SKM-1 (cell line): ENCODE results near the gene TSC22D1.
"Not testable (repeated sequence)": the region's sequence is repeated elsewhere in the genome, so short reads cannot be mapped to it uniquely, and the experiment has no call there.

Experiments
- DNase-seq: peaks from one replicate; lab custom pipeline; 2025; ENCODE audit not compliant: unreplicated experiment; lab: John Stamatoyannopoulos, UW

Gene TSC22D1

DNA sequence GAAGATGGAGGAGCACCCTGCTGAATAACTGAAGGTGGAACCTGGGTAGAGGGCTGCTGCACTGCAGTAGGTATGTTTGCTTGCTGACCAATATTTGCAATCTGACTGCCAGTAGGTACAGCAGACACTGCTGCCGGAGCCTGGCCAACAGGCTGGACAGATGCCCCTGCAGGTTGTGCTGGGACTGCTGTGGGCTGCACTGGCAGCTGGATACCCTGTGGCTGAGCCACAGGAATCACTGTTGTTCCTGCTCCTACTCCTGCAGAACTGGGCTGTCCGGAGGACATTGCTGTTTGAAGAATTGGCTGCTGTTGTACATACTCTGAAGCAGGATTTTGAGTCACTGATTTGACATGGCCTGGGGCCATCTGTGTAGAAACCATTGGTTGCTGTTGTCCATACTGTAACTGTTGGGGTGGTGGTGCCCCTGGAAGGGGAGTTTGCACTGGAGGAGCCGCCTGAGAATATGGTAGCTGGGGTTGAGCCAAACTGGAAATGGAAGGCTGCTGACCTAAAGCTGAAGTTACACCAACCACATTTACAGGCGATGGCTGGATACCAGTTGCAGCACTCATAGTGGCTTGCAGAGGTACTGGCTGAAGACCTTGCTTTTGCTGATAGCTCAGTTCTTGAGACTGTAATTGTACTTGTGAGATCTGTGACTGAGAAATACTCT is 2.2 kb downstream of the TSC22D1 start:
- DNase-seq: no peak

GRCh38 chr13:44573071-44573470 is 3.1 kb downstream of the TSC22D1 start:
- no peak for DNase-seq

DNA sequence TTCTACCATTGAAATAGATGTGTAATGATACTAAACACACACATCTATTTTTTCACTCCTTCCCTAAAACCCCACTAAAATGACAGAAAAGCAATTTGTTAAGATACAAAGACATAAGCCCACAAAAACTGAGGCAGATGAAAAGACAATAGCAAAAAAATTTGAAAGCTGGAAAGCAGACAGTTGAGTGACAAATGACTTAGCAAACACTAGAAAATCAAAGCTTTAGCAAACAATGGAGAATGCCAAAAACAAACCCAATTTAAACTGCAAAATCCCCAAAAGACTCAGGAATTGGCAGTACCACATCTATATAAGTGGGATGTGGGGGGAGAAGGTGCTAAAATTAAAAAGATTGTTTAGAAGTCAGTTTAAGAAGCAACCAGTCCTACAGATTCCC is 9.5 kb downstream of the TSC22D1 start:
- DNase-seq: no peak

DNA sequence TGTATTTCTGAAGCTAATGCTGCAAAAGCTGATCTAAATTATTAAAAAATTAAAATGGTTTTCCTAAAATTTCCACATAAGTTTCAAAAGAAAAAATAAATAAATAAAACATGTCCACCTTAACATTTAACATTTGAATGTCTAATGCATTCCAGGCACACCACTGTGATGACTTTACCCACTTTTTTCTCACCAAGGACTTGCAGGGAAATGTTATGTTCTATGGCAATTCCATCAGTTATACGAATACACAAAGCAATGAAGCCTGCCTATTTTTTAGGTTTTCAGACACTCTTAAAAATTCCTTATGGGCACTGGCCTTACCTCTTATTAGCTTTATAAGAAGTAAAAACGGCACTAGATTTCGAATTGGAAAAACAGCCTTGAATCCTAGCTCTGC is 10.2 kb downstream of the TSC22D1 start:
- no peak for DNase-seq

GRCh38 chr13:44564936-44565335 is 11.2 kb downstream of the TSC22D1 start:
- no peak for DNase-seq

DNA sequence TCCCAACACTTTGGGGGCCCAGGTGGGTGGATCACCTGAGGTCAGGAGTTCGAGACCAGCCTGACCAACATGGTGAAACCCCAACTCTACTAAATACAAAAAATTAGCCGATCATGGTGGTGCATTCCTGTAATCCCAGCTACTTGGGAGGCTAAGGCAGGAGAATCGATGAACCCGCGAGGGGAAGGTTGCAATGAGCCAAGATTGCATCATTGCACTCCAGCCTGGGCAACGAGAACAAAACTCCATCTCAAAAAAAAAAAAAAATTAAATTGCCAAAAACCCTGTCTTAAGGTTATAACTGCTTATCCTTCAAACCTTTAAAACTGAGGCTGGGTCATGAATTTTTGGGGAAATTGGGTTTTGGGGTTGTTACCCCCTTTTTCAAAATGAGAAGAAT is 13.3 kb downstream of the TSC22D1 start:
- not testable (repeated sequence) for DNase-seq

DNA sequence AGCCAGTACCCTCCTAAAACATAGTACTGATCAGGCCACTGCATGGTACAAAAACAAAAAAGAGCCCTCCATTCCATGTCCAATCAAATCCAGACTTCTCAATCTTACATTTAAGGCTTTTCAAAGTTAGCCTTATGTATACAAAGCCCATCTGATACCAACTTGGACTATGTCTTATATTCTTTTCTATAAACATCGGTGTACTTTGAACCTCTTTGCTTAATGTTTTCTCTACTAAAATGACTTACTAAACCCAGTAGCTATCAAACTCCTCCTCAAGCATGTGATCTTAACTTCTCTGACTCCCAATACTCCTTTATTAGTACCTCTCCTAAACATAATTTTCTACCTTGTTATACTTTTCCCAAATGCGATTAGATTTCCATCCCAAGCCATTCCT is 14.8 kb downstream of the TSC22D1 start:
- DNase-seq: no peak

GRCh38 chr13:44557986-44558385 is 18.1 kb downstream of the TSC22D1 start:
- no peak for DNase-seq

DNA sequence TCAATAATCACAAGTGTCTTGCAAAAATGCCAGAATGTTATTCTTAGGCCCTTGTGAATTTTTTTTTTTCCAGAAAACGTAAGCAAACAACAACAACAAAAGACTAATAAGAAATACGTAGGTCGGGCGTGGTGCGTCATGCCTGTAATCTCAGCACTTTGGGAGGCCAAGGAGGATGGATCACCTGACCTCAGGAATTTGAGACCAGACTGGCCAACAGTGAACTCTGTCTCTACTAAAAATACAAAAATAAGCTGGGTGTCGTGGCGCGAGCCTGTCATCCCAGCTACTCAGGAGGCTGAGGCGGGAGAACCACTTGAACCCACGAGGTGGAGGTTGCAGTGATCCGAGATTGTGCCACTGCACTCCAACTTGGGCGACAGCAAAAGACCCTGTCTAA is 20.9 kb downstream of the TSC22D1 start:
- DNase-seq: no peak

DNA sequence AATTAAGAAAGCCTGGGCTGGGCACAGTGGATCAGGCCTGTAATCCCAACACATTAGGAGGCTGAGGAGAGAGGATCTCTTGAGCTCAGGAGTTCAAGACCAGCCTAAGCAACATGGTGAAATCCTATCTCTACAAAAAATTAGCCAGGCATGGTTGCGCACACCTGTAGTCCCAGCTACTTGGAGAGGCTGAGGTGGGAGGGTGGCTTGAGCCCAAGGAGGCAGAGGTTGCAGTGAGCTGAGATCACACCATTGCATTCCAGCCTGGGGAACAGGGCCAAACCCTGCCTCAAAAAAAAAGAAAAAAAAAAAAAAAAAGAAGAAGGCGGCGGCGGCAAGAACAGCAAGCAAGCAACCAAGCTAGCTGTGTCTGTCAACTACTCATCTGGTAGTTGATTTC is 26.7 kb downstream of the TSC22D1 start:
- no peak for DNase-seq

DNA sequence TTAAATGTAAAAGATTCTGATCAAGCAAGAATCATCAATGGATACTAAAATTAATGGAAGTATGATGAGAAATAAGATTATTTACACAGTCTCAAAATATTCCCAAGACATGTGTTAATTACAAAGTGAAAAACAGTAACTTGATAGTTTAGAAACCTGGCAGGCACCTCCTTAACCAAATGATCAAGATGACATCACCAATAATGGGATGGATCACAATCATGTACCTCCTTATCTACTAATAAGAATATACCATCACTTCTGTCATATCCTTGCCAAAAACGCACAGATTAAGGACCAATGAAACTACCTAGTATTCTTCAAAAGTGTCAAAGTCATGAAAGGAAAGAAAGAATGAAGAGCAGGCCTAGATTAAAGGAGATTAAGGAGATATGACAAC is 30.0 kb downstream of the TSC22D1 start:
- no peak for DNase-seq

GRCh38 chr13:44543369-44543768 is 32.8 kb downstream of the TSC22D1 start:
- DNase-seq: no peak

GRCh38 chr13:44542361-44542760 is 33.8 kb downstream of the TSC22D1 start:
- no peak for DNase-seq

- no peak for DNase-seq
Observed at GRCh38 chr13:44541601-44542000, 34.5 kb downstream of the TSC22D1 start.

- DNase-seq: no peak
Observed at GRCh38 chr13:44540761-44541434, 35.2 kb downstream of the TSC22D1 start.

DNA sequence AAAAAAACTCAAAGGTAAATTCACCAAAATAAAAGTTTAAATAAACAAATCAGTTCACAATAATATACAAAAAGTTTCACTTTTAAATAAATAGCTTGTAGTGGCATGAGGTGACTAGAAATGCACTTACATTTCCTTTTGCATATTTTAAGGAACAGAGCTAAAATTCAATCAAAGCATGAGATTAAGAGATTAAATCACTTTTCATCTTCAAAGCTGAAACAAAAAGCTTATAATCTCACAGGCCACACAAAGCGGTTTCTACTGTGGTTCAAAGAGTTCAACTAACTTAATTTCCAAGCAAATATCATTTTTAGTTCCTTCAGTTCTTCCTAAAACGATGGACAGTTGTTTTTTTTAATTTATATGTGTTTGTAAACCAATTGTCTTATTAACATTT is 38.9 kb downstream of the TSC22D1 start:
- DNase-seq: no peak

DNA sequence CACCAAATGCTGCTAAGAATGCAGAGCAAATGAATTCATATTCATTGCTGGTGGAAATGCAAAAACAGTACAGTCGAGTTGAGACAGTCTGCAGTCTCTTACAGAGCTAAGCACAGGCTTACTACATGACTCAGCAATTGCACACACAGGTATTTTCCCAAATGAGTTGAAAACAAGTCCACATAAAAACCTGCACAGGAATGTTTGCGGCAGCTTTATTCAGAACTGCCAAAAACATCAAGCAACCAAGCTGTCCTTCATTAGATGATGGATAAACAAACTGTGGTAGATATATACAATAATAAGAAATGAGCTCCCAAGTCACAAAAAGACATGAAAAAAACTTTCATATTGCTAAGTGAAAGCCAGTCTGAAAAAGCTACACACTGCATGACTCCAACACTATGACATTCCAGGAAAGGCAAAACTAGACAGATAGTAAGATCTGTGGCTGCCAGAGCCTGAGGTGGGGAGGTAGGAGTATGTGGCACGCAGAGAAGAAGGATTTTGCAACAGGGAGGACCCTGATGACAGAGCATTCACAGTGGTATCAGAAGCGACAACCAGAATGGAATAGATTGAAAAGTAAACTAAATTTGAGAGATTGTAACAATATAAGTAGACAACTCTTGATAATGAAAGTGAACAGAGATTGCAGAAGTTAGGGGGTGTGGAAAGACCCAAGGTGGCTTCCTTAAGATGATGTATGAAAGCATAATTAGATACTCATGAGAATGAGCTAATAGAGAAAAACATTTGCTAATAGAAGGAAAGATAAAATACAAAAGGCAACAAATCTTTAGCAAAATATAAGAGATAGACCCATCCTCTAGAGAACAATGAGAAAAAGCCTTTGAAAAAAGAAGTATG is 52.7 kb downstream of the TSC22D1 start:
- no peak for DNase-seq

GRCh38 chr13:44519642-44520041 is 56.5 kb downstream of the TSC22D1 start:
- no peak for DNase-seq

DNA sequence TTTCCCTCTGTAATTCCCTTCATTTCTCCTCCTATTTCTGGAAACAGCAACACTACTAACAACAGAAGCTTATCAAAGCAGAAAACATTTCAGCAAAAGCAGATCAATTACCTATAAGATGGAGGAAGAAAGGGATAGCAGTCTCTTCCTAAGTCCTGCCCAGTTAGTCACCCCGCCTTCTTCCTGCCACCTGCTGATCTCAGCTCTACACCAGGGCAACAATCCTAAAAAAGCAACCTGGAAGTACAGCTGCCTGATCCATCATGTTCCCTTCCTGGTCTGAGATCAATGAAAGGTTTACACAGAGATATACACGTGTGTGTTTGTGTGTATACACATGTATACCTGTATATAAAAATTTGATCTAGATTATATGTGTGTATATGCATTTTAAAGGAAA is 59.4 kb downstream of the TSC22D1 start:
- no peak for DNase-seq

GRCh38 chr13:44514278-44514677 is 61.9 kb downstream of the TSC22D1 start:
- DNase-seq: no peak

- DNase-seq: not testable (repeated sequence)
Observed at GRCh38 chr13:44509853-44510252, 66.3 kb downstream of the TSC22D1 start.

DNA sequence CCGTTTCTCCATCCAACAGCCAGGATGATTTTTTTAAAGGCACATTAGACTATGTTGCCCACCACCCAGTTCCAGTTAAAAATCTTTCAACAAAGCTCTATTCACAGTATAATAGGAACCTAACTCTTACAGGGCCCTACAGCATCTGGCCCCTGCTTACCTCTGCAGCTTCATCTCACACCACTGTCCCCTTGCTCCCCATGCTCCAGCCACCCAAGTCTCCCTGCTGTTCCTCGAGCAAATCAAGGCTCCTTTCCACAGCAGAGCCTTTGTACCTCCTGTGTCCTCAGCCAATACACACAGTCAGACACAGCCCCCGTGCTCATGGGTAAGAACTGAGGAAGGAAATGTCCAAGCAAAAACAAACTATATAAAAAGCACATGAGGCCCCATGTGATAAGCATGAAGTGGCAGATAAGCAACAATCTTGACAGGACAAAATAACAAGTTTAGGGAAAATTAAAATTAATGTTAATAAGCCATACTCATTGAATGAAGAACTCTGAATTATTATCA is 67.5 kb downstream of the TSC22D1 start:
- no peak for DNase-seq
